Measurements from ENCODE around the gene FUT9.

Gene FUT9

DNA sequence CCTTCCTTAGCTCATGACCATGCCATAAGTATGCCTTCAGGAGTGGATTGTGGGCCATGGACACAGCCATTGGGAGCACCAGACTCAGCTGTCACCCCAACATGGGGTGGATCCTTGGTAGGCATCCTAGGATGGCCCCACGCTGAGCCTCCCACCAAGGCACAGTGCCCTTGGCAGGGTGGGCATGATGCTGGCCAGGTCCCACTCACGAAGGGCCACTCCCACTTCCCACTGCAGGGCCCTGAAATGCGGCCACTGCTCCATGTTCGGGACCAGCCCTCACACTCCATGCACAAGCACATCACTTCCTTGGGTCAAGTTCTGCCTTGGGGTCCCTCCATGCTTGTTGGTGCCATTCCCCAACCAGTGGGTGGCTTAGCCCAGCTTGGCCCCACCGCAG, 12.9 kb upstream of the FUT9 start:
- no peak overlapping the region for H3K27ac ChIP-seq
- H3K4me1 ChIP-seq = no peaks in the 10 kb centered on the region
- H4K20me1 ChIP-seq = no peaks in the 10 kb centered on the region
- peaks cover 0 to 4% (median 0%) of the 10 kb centered on the region in 11 experiments; a peak in 2 of 22 replicates for H3K9me3 ChIP-seq (replicated peaks in 1 of 11)
- no peak overlapping the region for H3K9ac ChIP-seq
- H3K27me3 ChIP-seq = no peaks in the 10 kb centered on the region
- no peaks in the 10 kb centered on the region for H3K36me3 ChIP-seq
- no peak overlapping the region for H3K4me3 ChIP-seq
- no peak for TF ChIP-seq Cebpa-rat (IDR thresholded peaks at IDR 0.05)
- H3K4me2 ChIP-seq = no peak overlapping the region

DNA sequence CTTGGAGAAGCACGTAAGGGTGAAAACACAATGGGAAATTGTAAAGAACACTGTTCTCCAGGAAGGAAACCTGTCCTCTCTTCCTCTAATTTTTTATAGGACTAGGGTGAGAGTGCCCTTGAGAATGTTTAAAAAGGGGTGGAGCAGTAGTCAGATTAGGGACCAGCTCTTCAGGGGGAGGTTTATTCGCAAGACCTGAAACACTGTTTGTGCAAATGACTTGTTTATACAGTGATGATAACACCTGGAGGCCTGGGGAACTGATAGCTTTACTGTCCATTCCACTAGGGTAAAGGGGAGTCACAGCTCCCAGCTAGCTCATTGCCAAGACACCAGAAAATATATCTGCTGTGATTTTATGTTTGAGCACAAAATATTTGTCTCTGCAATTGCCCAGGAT, 8.1 kb upstream of the FUT9 start:
- no peaks in the 10 kb centered on the region for H3K4me1 ChIP-seq
- no peak overlapping the region for H3K27ac ChIP-seq
- no peak for TF ChIP-seq Cebpa-rat (IDR thresholded peaks at IDR 0.05)
- no peak overlapping the region for H3K9ac ChIP-seq
- H3K9me3 ChIP-seq (replicated peaks in 1 of 11) = 0 out of 22 replicates have a peak, but pooled peaks cover 0 to 4% (median 0%) of the 10 kb centered on the region in 11 experiments
- H3K27me3 ChIP-seq = no peaks in the 10 kb centered on the region
- H3K4me2 ChIP-seq = no peak overlapping the region
- H4K20me1 ChIP-seq = no peaks in the 10 kb centered on the region
- H3K36me3 ChIP-seq = no peaks in the 10 kb centered on the region
- H3K4me3 ChIP-seq = no peak overlapping the region

DNA sequence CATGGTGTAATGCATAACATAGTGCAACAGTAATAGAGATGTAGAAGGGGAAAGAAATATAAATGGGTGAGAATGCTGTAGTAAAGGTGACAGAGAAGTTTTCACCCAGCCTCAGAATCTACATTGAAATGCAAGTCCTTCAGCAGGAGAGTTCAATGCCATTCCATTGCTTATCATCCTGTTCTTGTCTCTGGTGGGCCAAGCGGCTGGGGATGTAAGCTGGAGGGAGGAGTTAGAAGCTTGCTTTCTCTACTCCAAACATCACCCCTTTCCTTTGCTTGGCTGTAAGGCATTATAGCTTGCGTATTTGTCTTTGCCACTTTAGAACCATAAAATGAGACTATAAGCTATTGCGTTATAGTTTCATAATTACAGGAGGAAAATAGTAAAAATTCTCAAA, 2.2 kb upstream of the FUT9 start:
- no peak overlapping the region for H3K27ac ChIP-seq
- no peaks in the 10 kb centered on the region for H3K27me3 ChIP-seq
- no peak overlapping the region for H3K9ac ChIP-seq
- no peak overlapping the region for H3K4me2 ChIP-seq
- no peaks in the 10 kb centered on the region for H4K20me1 ChIP-seq
- no peak overlapping the region for H3K4me3 ChIP-seq
- H3K4me1 ChIP-seq = no peaks in the 10 kb centered on the region
- no peaks in the 10 kb centered on the region for H3K36me3 ChIP-seq
- no peak for TF ChIP-seq Cebpa-rat (IDR thresholded peaks at IDR 0.05)
- peaks cover 12 to 17% (median 15%) of the 10 kb centered on the region in 11 experiments; a peak in 18 of 22 replicates for H3K9me3 ChIP-seq (replicated peaks in 1 of 11)

DNA sequence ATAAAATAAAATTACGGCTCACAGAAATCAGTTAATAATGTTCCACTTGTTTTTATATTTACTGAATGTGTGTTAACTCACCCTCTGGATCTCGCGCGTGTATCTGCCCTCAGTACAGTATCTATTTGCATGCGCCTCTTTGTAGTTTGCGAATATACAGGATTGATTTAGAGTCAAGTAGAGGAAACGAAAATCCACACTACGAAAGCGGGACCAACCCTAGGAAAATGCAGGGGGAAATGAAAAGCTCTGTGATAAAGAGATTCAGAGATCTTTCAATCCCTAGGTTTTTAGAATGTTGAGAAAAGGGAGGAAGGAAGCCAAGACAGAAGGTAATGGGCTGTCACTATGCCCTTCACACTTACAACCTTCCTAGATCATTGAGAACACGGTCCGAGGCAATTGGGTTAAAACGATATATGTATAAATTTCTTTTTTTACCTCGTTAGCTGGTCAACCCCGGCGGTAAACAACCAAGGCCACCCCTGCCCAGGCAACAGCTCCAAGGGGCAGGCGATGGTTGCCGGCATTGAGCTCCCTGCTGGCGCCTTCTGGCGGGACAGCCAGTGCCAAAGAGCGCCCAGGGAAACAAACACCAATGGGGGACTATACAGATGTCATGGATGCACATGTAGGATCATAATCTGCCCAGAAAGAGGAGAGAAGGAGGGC, 792 bp upstream of the FUT9 start:
- Histone ChIP-seq H3K4me3 (no peak overlapping the region), H3K4me1 (no peaks in the 10 kb centered on the region), H3K4me2 (no peak overlapping the region), H3K27me3 (no peaks in the 10 kb centered on the region), H3K9me3 (replicated peaks in 1 of 11) (peaks cover 12 to 17% (median 15%) of the 10 kb centered on the region in 11 experiments; a peak in 18 of 22 replicates), H3K27ac (no peak overlapping the region), H4K20me1 (no peaks in the 10 kb centered on the region), H3K36me3 (no peaks in the 10 kb centered on the region), H3K9ac (no peak overlapping the region)
- TF ChIP-seq Cebpa-rat (IDR thresholded peaks at IDR 0.05) = no peak

DNA sequence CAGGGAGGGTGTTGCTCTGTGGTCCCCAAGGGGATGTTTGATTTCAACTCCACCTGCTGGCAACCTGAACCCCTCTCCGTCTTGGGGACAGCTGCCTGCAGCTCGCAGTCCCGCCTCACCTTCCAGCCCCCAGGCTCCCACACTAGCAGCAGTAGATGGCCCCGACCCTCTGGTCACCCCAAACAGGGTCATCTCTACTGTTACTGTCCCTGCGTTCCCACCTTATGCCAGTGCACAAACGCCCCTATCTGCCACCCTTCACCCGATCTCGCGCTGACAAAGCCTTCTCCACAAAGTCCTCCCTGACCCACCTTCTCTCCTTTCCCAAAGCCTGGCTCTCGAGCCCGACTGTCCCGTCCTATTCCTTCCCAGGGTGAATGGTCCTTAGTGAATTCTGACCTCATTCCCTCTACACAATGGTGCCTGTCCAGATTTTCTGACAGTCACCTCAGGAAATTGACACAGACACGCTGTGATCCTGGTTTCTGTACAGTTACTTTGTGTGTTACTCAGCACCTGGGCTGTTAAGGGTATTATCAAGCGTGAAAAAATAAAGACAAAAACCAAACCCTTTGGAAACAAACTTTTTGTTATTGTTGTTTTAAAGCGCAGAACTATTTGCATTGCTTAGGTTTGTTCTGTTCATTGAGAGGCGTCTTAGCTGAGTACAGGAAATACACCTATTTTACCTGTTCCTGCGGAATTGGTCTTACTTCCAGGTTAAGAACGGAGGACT, 728 bp downstream of the FUT9 start:
- Histone ChIP-seq H3K9me3 (replicated peaks in 1 of 11) (peaks cover 12 to 17% (median 15%) of the 10 kb centered on the region in 11 experiments; a peak in 18 of 22 replicates), H3K4me1 (no peaks in the 10 kb centered on the region), H3K9ac (no peak overlapping the region), H3K4me3 (no peak overlapping the region), H4K20me1 (no peaks in the 10 kb centered on the region), H3K27ac (no peak overlapping the region), H3K36me3 (no peaks in the 10 kb centered on the region), H3K27me3 (no peaks in the 10 kb centered on the region), H3K4me2 (no peak overlapping the region)
- no peak for TF ChIP-seq Cebpa-rat (IDR thresholded peaks at IDR 0.05)

DNA sequence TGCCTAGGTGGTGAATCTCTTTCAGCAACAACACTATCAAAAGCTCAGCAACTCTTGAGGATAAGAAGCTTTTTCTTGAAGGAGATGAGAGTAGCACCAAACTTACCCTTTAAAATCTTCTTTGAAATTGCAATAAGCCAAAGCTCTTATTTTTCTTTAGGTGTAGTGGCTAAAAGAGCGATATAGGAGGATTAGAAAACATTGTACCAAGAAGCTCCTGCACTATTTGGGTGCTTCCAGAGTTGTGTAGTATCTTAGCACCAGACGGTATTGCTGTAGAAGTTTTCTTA, 1.2 kb downstream of the FUT9 start:
- Histone ChIP-seq H3K9me3 (replicated peaks in 1 of 11) (peaks cover 12 to 17% (median 15%) of the 10 kb centered on the region in 11 experiments; a peak in 18 of 22 replicates), H3K4me1 (no peaks in the 10 kb centered on the region), H3K9ac (no peak overlapping the region), H3K27me3 (no peaks in the 10 kb centered on the region), H3K4me2 (no peak overlapping the region), H3K27ac (no peak overlapping the region), H3K4me3 (no peak overlapping the region), H3K36me3 (no peaks in the 10 kb centered on the region), H4K20me1 (no peaks in the 10 kb centered on the region)
- TF ChIP-seq Cebpa-rat (IDR thresholded peaks at IDR 0.05) = no peak

DNA sequence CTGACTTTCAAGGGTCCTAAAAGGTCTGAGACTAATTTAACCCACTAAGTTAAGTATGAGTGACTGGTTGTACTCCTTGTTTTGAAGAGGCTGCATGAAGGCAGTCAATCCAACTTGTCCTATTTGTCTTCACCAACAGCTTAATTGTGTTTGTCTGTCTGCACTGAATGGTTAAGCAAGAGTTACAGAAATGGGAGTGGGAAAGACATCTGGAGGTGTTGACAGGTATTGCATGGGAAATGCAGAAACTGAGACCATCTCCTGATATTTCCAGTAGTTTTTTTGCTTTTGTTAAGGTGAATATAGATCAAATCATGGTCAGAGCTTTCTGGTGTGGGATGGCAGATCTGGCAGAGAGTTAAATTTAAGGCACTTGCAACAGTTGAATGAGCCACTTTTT, 6.5 kb downstream of the FUT9 start:
- Histone ChIP-seq H3K4me1 (no peaks in the 10 kb centered on the region), H4K20me1 (no peaks in the 10 kb centered on the region), H3K27me3 (no peaks in the 10 kb centered on the region), H3K9me3 (replicated peaks in 1 of 11) (no peaks in the 10 kb centered on the region), H3K36me3 (no peaks in the 10 kb centered on the region), H3K27ac (no peak overlapping the region), H3K9ac (no peak overlapping the region), H3K4me2 (no peak overlapping the region), H3K4me3 (no peak overlapping the region)
- TF ChIP-seq Cebpa-rat (IDR thresholded peaks at IDR 0.05) = no peak

DNA sequence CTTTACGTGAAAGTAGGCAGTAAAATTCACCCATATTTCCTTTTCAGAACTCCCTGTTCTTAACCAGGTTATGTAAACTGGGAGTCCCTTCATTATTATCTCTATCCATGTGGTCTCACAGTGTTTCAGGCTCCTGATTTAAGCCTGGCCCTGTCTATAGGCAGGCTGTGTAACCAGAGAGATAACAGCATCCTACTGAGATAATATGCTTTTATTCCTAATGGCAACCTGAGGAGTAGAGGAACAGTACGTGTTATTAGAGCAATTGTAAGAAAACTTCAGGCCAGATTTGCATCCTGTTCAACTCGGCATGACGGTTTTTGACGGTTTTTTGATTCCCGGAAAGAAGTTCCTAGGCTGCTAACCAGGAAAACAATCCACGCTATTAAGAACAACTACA, 16.9 kb downstream of the FUT9 start:
- Histone ChIP-seq H3K4me3 (no peak overlapping the region), H3K9ac (no peak overlapping the region), H3K36me3 (no peaks in the 10 kb centered on the region)

DNA sequence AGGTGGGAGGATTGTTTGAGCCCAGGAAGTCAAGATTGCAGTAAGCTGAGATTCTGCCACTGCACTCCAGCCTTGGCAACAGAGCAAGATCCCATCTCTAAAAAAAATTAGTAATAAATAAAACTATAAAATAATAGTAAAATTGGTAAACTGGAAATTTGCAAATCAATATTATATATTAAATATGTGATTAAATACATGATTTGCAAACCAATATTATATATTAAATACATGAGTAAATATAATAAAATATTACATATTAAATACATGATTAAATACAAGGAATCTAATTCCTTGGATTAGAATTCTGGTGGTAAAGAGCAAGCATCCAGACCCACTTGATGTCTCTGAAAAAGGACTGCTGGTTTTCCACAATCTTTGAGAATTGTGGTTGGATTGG, 35.8 kb downstream of the FUT9 start:
- H3K27ac ChIP-seq = no peak overlapping the region
- H3K4me2 ChIP-seq = no peak overlapping the region
- peaks cover 0 to 14% (median 0%) of the 10 kb centered on the region in 11 experiments; a peak in 4 of 22 replicates for H3K9me3 ChIP-seq (replicated peaks in 1 of 11)
- no peak overlapping the region for H3K4me3 ChIP-seq
- H4K20me1 ChIP-seq = no peaks in the 10 kb centered on the region
- TF ChIP-seq Cebpa-rat (IDR thresholded peaks at IDR 0.05) = no peak
- H3K36me3 ChIP-seq = no peaks in the 10 kb centered on the region
- H3K9ac ChIP-seq = no peak overlapping the region
- H3K4me1 ChIP-seq = no peaks in the 10 kb centered on the region
- no peaks in the 10 kb centered on the region for H3K27me3 ChIP-seq

More for the DNA sequence above, 16.9 kb downstream of the FUT9 start:
- no peak for TF ChIP-seq Cebpa-rat (IDR thresholded peaks at IDR 0.05)
- Histone ChIP-seq H3K4me1 (no peaks in the 10 kb centered on the region), H3K27ac (no peak overlapping the region), H3K4me2 (no peak overlapping the region), H3K9me3 (replicated peaks in 1 of 11) (no peaks in the 10 kb centered on the region), H4K20me1 (no peaks in the 10 kb centered on the region), H3K27me3 (no peaks in the 10 kb centered on the region)

DNA sequence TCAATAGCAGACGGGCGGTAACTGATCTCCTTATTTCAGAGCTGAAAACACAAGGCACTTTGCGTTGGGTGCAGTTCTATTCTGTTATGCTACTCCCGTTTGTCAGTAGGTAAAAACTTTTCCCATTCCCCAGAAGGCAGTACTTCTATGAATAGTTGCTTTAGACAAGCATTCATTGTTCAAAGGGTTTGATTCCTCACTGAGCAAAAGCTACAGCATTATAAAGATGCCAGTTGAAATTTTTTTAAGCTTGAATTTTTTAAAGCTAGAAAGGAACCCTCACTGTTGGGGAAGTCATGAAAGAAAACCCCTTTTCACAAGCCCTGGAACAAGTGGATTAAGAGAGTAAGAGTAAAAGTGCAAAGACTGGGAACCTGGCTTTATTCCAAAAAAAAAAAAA, 42.3 kb downstream of the FUT9 start:
- Histone ChIP-seq H3K9me3 (replicated peaks in 1 of 11) (0 out of 22 replicates have a peak, but pooled peaks cover 0 to 3% (median 0%) of the 10 kb centered on the region in 11 experiments), H4K20me1 (no peaks in the 10 kb centered on the region), H3K36me3 (no peaks in the 10 kb centered on the region)

More for the DNA sequence above, 42.3 kb downstream of the FUT9 start:
- H3K4me1 ChIP-seq = no peaks in the 10 kb centered on the region
- no peak overlapping the region for H3K4me3 ChIP-seq
- H3K9ac ChIP-seq = no peak overlapping the region
- H3K4me2 ChIP-seq = no peak overlapping the region
- no peaks in the 10 kb centered on the region for H3K27me3 ChIP-seq
- H3K27ac ChIP-seq = no peak overlapping the region
- TF ChIP-seq Cebpa-rat (IDR thresholded peaks at IDR 0.05) = no peak
